Measurements from ENCODE around the gene GLCCI1.

GLCCI1 gene

GRCh38 chr7:8105449-8106095, 137.0 kb downstream of the GLCCI1 start:
- DNase-seq, result no peak

GRCh38 chr7:8109196-8110022, 140.8 kb downstream of the GLCCI1 start:
- DNase-seq, result no peak

- no peak for DNase-seq
Observed at GRCh38 chr7:8111282-8111960, 142.8 kb downstream of the GLCCI1 start.

DNA sequence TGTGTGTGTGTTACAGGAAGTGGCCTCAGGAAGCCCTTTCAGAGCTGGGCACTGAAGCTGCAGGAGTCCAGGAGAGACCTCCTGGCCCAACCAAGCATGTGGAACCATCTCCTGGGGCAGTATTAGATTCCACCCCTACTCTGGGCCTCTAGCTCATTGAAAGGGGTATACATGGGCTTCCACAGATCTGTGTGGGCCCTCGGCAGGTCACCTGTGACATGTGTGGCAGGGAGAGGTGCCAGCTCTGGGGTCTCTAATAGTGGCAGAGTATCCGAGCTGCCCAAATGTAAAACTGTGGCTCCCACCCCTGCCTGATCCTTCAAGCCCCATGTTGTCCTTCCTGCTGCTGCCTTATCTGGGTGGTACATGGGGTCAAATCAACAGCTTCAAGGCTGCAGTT, 144.1 kb downstream of the GLCCI1 start:
- no peak for DNase-seq

GRCh38 chr7:8113184-8113583, 144.6 kb downstream of the GLCCI1 start:
- no peak for DNase-seq

DNA sequence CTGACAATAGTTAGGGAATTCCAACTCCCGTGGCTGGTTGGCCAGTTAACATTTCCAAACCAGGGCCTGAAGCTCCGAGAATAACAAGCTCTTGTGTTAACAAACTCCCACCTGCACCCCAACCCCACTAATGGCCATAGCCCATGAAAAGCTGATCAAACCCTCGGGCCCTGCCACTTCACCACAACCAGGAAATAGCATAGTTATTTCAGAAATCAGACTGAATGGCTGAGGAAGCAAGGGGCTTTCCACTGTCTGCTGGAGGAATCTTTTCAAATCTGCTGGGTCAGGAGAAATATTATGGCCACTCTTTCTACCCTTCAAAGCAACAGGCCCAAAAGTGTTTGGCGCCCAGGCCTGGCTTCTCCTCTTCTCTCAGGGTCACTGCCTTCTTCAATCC, 145.6 kb downstream of the GLCCI1 start:
- no peak for DNase-seq

DNA sequence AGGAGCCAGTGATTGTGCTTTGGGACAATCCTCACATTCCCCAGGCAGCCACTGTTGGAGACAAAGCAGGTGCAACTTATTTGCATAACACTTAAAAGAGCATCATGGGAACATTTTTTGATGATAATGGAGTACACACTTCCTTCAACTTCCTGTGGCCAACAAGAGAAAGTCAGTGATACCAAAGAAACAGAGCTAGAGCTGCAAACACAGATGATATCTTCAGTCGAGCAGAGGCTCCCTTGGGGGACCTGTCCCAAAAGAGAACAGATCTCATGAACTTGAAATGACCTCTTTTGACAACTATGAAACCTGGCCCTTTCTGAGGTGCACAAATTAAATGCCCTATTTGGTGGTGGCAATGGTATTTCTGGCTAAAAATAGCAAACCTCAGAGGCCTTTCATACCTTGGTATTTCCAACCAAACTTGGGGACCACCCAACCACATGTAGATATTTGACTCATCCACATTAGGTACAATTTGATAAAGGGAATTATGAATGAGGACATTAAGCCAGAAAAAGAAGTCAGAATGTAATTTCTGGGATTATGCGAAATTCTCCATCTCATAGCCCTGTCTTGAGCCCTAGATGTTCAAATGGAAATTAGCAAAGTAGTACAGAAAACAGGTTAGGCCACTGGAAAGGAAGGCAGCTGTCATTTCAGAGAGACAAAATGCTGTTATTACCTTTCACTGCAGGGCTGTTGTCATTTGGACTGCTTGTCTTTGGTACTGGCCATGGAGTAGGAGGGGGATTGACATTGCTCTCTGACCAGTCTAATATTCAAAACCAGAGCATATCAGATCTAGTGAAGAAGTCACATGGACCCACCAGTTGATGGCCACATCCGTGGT, 147.2 kb downstream of the GLCCI1 start:
- DNase-seq, result no peak

- DNase-seq, result no peak
Observed at GRCh38 chr7:8117195-8117594, 148.6 kb downstream of the GLCCI1 start.

- DNase-seq, result no peak
Observed at GRCh38 chr7:8119262-8119661, 150.7 kb downstream of the GLCCI1 start.

DNA sequence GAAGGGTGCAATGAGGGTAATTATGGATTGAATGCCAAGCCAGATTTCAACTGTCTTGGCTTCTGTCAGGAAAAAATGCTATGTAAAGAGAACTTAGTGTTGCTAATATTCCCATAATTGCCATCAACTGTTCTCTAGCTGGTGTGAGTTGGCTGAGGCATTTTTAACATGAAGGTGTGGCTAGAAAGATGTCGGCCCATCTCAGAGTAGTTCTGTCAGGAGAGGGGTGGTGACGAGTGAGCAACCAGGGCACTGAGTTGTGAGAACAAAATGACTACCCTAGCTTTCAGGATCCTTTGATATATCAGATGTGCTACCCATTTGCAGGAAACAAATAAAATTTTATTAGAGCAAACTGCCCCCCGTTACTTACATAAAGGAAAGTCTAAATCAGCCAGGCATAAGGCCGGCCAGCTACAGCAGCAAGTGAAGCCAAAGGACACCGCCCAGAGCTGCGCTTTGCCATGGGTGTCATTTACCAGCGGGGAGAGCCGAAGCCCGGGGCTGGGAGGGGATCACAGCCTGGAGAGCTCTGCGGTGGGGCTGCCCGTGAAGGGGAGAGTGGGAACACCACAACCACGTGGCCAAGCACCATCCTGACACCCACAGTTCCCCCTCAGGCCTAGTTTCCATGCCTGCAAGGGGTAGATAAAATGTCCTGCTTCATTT, 151.9 kb downstream of the GLCCI1 start:
- DNase-seq, result no peak

GRCh38 chr7:8121243-8121642, 152.6 kb downstream of the GLCCI1 start:
- DNase-seq, result no peak

GRCh38 chr7:8125680-8126444, 157.3 kb downstream of the GLCCI1 start:
- DNase-seq, result no peak

GRCh38 chr7:8126601-8127167, 158.1 kb downstream of the GLCCI1 start:
- DNase-seq, result no peak

- no peak for DNase-seq
Observed at GRCh38 chr7:8128449-8129317, 160.1 kb downstream of the GLCCI1 start.

DNA sequence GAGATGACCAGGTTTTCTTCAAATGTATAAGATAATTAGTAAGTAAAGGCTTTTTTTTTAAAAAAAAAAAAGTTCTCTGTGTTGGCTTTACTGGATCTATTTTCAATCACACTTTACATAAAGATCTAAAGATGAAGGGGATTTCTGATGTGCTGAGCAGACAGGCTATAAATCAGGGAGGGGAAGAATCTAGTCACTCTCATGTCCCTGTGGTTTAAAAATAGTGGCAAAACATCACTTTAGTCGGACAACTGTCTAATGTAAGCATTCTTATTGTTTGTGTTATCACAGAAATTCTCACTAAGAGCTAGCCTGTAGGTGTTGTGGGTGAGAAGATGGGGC, 160.7 kb downstream of the GLCCI1 start:
- DNase-seq, result no peak

- DNase-seq, result no peak
Observed at GRCh38 chr7:8130663-8131062, 162.1 kb downstream of the GLCCI1 start.

DNA sequence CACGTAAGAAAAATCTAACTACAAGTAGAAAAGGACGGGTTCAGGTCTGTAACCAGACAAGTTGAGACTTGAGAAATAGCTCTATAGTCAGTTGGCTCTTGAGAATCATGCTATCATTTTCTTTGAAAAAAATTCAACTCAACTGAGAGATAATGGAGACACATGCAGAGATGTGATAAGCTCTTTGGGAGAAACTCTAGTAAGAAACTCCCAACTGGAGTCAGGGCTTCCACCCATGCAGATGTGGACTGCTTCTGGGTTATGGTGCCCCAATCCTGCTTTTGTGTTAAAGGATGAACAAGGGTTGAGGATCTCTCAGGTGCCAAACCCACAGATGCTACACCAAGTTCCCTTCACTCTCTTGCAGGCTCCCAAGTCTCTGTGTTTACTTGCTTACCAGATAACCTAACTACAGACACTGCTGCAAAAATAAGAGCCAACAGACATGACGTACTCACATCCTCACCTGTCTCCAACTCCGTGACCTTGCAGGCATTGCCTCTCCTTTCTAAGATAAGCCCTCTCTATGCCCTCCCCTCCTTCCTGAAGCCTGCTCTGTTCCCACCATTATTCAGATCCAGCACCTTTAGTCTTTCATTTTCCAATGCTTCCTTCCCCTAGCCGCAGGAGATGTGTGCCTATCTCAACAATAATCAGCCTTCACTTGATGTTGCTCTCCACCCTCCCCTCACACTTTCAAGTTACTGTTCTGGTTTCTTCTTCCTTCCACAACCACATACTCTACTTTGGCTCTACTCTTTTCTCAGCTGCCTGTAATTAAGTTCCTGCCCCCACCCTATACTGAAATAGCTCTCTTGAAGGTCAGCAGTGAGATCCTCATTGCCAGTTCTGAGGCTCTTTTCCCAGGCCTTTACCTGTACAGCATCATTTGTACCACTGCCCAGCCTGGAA, 163.4 kb downstream of the GLCCI1 start:
- DNase-seq, result no peak

DNA sequence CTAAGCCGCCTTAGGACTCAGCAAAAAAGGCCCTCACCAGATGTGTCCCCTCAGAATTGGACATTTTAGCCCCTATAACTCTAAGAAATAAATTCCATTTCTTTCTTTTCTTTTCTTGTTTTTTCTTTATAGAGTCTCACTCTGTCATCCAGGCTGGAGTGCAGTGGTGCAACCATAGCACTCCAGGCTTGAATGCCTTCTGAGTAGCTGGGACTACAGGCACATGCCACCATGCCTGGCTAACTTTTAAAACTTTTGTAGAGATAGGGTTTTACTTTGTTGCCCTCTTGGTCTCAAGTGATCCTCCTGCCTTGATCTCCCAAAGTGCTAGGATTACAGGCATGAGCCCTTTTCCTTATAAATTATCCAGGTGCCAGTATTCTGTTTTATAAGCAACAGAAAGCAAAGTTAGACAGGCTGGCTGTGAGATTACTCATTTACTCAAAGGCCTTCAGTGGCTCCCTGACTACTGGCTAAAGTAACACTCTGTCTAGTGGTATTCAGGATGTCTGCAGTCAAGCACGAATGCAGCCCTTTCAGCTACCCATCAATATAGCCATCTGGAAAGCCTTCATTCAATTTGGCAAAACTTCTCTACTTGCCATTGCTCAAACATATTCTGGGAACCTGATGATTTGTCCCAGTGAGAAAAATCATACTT, 164.7 kb downstream of the GLCCI1 start:
- DNase-seq, result no peak
